Peyer's patch (tissue), 4 donors: Measurements from ENCODE around the gene TMEM178B. TPM values are rescaled to one million over a fixed set of nuclear protein-coding genes. Genes with fewer than 3 reads are reported as not detected.

Experiments
- DNase-seq, 3 donors: peaks; one replicate each; pipeline ENCODE4 v3.0.0-alpha.2; 2017 to 2019
- H3K27ac ChIP-seq, 4 donors: fragments of 200-600 bp; sonication (generic); one replicate each; pipeline ENCODE4 v1.5.1; 2016 to 2019
- H3K27me3 ChIP-seq, 2 donors: fragments of 200-600 bp; sonication (generic); one replicate each; pipeline ENCODE4 v1.5.1; 2019
- H3K36me3 ChIP-seq, 3 donors: fragments of 200-600 bp; sonication (generic); one replicate each; pipeline ENCODE4 v1.5.1; 2016 to 2019
- H3K4me1 ChIP-seq, 4 donors: fragments of 200-600 bp; sonication (generic); one replicate each; pipeline ENCODE4 v1.5.1; 2016 to 2019
- H3K4me3 ChIP-seq, 4 donors: fragments of 200-600 bp; sonication (generic); 1 replicate in 3 of 4; 2 replicates in 1 of 4; pipeline ENCODE4 v1.5.1; 2016 to 2019; ENCODE audit warnings: mild to moderate bottlenecking in 1 of 4
- H3K9me3 ChIP-seq, 4 donors: fragments of 200-600 bp; sonication (generic); one replicate each; pipeline ENCODE4 v1.5.1; 2016 to 2019; ENCODE audit warnings: mild to moderate bottlenecking in 1 of 4
- POLR2A ChIP-seq, 2 donors: fragments of 450-650 bp; IDR thresholded peaks; one replicate each; pipeline ENCODE4 v1.5.1; 2017; ENCODE audit warnings: antibody characterized with exemption in 2 of 2, mild to moderate bottlenecking in 2 of 2, moderate library complexity in 2 of 2
- total RNA-seq, 4 donors: library from RNA; depleted of rRNA; stranded (reverse); fragments of >200 nt; gene quantifications; one replicate each; pipeline ENCODE4 v1.1.0, GENCODE V29; 2016
- TF ChIP-seq, protein P1 (sequence below), 6 experiments: fragments of 450-650 bp in 4 of 6; fragments of 200-600 bp in 2 of 6; sonication (generic) in 1 of 6; IDR thresholded peaks; one replicate each; pipeline ENCODE4 v1.5.1; 2017 to 2019; ENCODE audit warnings: antibody characterized with exemption in 6 of 6, mild to moderate bottlenecking in 3 of 6, moderate library complexity in 1 of 6

The TMEM178B gene
- total RNA-seq, 4 donors from 2014 or later: under 0.01 to 0.66 (median 0.13) TPM; not detected in 1

DNA sequence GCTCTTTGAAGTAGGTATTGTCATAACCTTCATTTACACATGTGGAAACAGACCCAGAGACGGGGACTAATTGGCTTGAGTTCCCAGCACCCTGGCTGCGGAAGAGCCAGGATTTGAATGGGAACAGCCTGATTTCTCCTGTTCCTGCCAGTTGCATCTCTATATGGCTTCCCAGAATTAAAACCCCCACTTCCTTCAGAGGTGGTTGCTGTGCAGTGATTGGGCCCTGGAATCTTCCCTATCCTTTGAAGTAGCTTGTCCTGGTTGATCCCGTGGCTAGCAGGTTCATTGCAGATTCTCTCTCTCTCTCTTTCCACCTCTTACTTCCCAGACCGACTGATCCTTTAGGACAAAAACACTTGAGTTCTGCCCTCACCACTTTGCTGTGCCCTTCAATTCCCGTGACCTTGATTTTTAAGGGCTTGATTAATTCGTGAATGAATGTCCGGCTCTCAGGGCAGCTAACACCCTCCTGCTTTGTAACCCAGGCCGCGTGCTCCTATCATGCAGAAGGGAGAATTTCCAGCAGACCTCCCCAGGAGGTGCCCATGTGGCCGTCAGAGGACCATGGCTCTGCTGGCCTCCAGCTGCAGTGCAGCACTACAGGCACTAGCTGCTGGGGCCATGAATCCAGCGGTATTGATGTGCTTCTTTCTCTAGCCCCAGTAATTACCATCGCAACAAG, 356.7 kb downstream of the TMEM178B start:
- DNase-seq: no peak
- no peaks in the 10 kb centered on the region for H3K27me3 ChIP-seq
- H3K36me3 ChIP-seq: no peaks in the 10 kb centered on the region
- TF ChIP-seq, protein P1, sequence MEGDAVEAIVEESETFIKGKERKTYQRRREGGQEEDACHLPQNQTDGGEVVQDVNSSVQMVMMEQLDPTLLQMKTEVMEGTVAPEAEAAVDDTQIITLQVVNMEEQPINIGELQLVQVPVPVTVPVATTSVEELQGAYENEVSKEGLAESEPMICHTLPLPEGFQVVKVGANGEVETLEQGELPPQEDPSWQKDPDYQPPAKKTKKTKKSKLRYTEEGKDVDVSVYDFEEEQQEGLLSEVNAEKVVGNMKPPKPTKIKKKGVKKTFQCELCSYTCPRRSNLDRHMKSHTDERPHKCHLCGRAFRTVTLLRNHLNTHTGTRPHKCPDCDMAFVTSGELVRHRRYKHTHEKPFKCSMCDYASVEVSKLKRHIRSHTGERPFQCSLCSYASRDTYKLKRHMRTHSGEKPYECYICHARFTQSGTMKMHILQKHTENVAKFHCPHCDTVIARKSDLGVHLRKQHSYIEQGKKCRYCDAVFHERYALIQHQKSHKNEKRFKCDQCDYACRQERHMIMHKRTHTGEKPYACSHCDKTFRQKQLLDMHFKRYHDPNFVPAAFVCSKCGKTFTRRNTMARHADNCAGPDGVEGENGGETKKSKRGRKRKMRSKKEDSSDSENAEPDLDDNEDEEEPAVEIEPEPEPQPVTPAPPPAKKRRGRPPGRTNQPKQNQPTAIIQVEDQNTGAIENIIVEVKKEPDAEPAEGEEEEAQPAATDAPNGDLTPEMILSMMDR (IDR thresholded peaks at IDR 0.05): no peak
- no peak for TF ChIP-seq POLR2A (IDR thresholded peaks at IDR 0.05)
- no peak overlapping the region for H3K4me3 ChIP-seq
- peaks cover 0 to 3% (median 0%) of the 10 kb centered on the region in 4 donors for H3K9me3 ChIP-seq
- no peaks in the 10 kb centered on the region for H3K4me1 ChIP-seq
- H3K27ac ChIP-seq: no peak overlapping the region

DNA sequence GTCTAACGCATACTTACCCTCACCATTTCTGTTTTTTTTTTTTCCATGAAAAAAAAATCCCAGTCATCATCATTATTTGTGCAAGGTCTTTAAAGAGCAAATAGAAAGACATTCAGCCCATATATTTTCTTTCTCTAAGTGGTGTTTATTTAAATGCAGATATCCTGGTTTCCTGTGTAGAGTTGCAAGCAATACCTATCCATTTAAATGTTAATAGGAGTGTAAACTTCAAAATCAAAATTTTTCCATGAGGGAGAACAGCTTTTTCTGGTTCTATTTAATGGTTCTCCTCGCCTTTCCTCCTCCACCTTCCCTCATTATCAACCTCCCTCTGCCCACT, 357.2 kb downstream of the TMEM178B start:
- peaks cover 0 to 3% (median 0%) of the 10 kb centered on the region in 4 donors for H3K9me3 ChIP-seq
- H3K4me3 ChIP-seq: no peak overlapping the region
- H3K4me1 ChIP-seq: no peaks in the 10 kb centered on the region
- H3K27ac ChIP-seq: no peak overlapping the region
- no peak for DNase-seq
- no peak for TF ChIP-seq POLR2A (IDR thresholded peaks at IDR 0.05)
- TF ChIP-seq, protein P1 (IDR thresholded peaks at IDR 0.05): no peak
- no peaks in the 10 kb centered on the region for H3K36me3 ChIP-seq
- no peaks in the 10 kb centered on the region for H3K27me3 ChIP-seq

DNA sequence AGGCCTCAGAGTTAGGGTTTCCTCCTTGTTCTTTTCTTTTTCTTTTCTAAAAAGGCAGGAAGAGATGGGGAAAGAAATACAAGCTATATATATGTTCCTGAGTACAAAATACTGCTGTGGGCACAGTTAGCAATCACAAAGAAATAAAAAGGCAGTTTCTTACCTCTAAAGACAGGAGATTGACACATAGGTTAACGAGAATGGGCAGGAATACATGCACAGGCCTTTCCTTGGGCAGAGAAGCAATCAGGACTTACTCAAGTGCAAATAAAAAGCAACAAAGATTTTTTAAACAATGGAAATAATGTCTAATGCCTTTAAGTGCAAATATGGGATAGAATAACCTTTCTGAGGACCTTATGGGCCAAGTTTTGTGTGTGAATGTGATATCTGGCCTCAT, 357.8 kb downstream of the TMEM178B start:
- H3K27ac ChIP-seq: no peak overlapping the region
- H3K27me3 ChIP-seq: no peaks in the 10 kb centered on the region
- H3K36me3 ChIP-seq: no peaks in the 10 kb centered on the region
- DNase-seq: no peak
- H3K4me3 ChIP-seq: no peak overlapping the region
- TF ChIP-seq, protein P1 (IDR thresholded peaks at IDR 0.05): no peak
- no peak for TF ChIP-seq POLR2A (IDR thresholded peaks at IDR 0.05)
- peaks cover 0 to 3% (median 0%) of the 10 kb centered on the region in 4 donors for H3K9me3 ChIP-seq
- H3K4me1 ChIP-seq: no peaks in the 10 kb centered on the region

DNA sequence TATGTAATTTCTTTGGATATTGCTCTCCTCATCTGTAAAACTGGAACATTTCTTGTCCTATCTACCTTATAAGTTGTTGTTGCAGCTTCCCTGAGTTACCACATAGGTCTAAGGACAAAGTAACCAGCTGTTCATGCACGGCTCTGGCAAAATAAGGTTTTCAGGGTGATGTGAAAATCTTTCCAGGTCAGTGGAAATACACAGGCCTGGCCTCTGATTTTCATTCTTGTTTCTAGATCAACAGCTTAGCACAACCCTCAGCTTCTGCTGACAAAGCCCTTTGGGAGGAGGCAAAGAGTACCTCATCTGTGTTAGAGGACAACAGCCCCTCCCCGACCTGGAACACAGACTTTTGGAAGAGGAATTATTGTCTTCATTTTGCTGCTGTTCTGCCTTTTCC, 359.8 kb downstream of the TMEM178B start:
- Histone ChIP-seq H3K9me3 (no peaks in the 10 kb centered on the region), H3K27me3 (no peaks in the 10 kb centered on the region), H3K4me3 (no peak overlapping the region), H3K36me3 (no peaks in the 10 kb centered on the region), H3K4me1 (no peaks in the 10 kb centered on the region), H3K27ac (no peak overlapping the region)
- no peak for DNase-seq
- no peak for TF ChIP-seq POLR2A (IDR thresholded peaks at IDR 0.05)
- TF ChIP-seq, protein P1 (IDR thresholded peaks at IDR 0.05): no peak

DNA sequence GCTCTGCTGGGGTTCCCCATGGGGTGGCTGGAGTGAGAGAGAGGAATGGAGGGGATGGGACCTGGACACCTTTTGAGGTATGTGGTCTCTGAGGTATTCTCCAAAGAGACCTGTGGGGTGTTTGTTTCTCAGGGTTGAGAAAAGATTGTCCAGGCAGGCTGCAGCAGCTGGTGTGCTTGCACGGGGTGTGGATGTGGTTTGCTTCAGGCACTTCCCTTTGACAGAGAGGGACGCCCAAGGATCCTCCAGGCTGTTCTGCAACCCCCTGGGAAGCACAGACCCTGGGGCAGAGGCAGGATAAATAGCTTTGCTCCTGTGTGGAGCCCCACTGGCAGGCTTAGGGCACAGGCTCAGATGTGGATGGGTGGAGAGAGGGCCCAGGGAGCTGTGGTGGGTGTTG, 362.3 kb downstream of the TMEM178B start:
- Histone ChIP-seq H3K27me3 (no peaks in the 10 kb centered on the region), H3K9me3 (no peaks in the 10 kb centered on the region), H3K27ac (no peak overlapping the region), H3K4me1 (no peaks in the 10 kb centered on the region), H3K4me3 (no peak overlapping the region), H3K36me3 (no peaks in the 10 kb centered on the region)
- DNase-seq: no peak
- TF ChIP-seq, protein P1 (IDR thresholded peaks at IDR 0.05): no peak
- no peak for TF ChIP-seq POLR2A (IDR thresholded peaks at IDR 0.05)
